Esophagus (tissue), 2 donors: Measurements from ENCODE around the gene DHRS9. TPM values are rescaled to one million over a fixed set of nuclear protein-coding genes. Genes with fewer than 3 reads are reported as not detected.

ENCODE experiments used
- H3K27ac ChIP-seq, 2 donors: one replicate each; pipeline ENCODE4 v1.5.1; 2013; ENCODE audit warnings: low read depth in 2 of 2, mild to moderate bottlenecking in 2 of 2, inconsistent platforms in 1 of 2, low read length in 1 of 2, moderate library complexity in 1 of 2
- H3K27me3 ChIP-seq, 2 donors: one replicate each; pipeline ENCODE4 v1.6.1; 2013; ENCODE audit warnings: low read length in 2 of 2, control low read depth in 1 of 2, mild to moderate bottlenecking in 1 of 2; ENCODE audit not compliant: insufficient read depth in 2 of 2, control insufficient read depth in 1 of 2
- H3K36me3 ChIP-seq, 2 donors: one replicate each; pipeline ENCODE4 v1.6.1; 2013; ENCODE audit warnings: low read length in 1 of 2; ENCODE audit not compliant: control insufficient read depth in 2 of 2, insufficient read depth in 2 of 2
- H3K4me1 ChIP-seq, 2 donors: one replicate each; pipeline ENCODE4 v1.6.1; 2013; ENCODE audit warnings: low read length in 1 of 2; ENCODE audit not compliant: control insufficient read depth in 2 of 2, insufficient read depth in 2 of 2
- H3K4me3 ChIP-seq, 2 donors: one replicate each; pipeline ENCODE4 v1.5.1; 2013; ENCODE audit warnings: low read length in 2 of 2, mild to moderate bottlenecking in 2 of 2, low read depth in 1 of 2, moderate library complexity in 1 of 2
- H3K9me3 ChIP-seq, 2 donors: one replicate each; pipeline ENCODE4 v1.6.1; 2013; ENCODE audit warnings: mild to moderate bottlenecking in 2 of 2, low read depth in 1 of 2, low read length in 1 of 2, moderate library complexity in 1 of 2; ENCODE audit not compliant: control insufficient read depth in 2 of 2, insufficient read depth in 1 of 2
- WGBS, 2 donors: extraction: QIAGEN DNeasy Blood & Tissue Kit; methylation state at CpG; one replicate each; pipeline ENCODE4 v1.1.7; 2013; 5-methylcytosine and 5-hydroxymethylcytosine counted together
- polyA plus RNA-seq, 2 donors: library from polyadenylated mRNA; stranded (reverse); fragments of 200-250 nt; gene quantifications; one replicate each; pipeline ENCODE4 v1.2.3, GENCODE V29; 2013
- donor health status: healthy with polysubstance abuse.
- donor health status: Bipolar disorder and iron deficiency.

DHRS9 gene
- 10 to 100 TPM in 1 of 2 donors, 1 to 10 TPM in 1; 9.2 to 33.4 TPM for polyA plus RNA-seq

- no peaks in the 10 kb centered on the region for H3K36me3 ChIP-seq
- no peaks in the 10 kb centered on the region for H3K9me3 ChIP-seq
- H3K4me3 ChIP-seq = peak within 1 kb of the TSS in 1 of 2 donors; percentile 41
- peaks cover 0 to 3% of the 10 kb centered on the region in 2 donors for H3K27me3 ChIP-seq
- H3K4me1 ChIP-seq = no peaks in the 10 kb centered on the region
- H3K27ac ChIP-seq = no peak within 1 kb of the TSS
- 44 to 55% methylated on average over 5 of the region's 5 CpGs for WGBS, 2 donors
Measured at GRCh38 chr2:169069341-169069740, at the start of gene DHRS9. Gene DHRS9 (plus strand): TSS chr2:169069563. CDS start chr2:169081582, 12,019 bp downstream.

GRCh38 chr2:169023161-169023560 lies 46.2 kb upstream of the DHRS9 start:
- 64 to 66% methylated on average over 3 of the region's 3 CpGs for WGBS, 2 donors
- Histone ChIP-seq H3K27ac (no peak overlapping the region), H3K4me3 (no peak overlapping the region), H3K4me1 (no peaks in the 10 kb centered on the region), H3K27me3 (no peaks in the 10 kb centered on the region), H3K36me3 (no peaks in the 10 kb centered on the region), H3K9me3 (no peaks in the 10 kb centered on the region)

- H3K27me3 ChIP-seq = no peaks in the 10 kb centered on the region
- no peaks in the 10 kb centered on the region for H3K9me3 ChIP-seq
- no peaks in the 10 kb centered on the region for H3K4me1 ChIP-seq
- no peak overlapping the region for H3K27ac ChIP-seq
- H3K4me3 ChIP-seq = no peak overlapping the region
- WGBS, 2 donors = 48 to 64% methylated on average over 1 of the region's 1 CpG
- no peaks in the 10 kb centered on the region for H3K36me3 ChIP-seq
Measured at GRCh38 chr2:169026056-169026455, 43.3 kb upstream of the DHRS9 start.

GRCh38 chr2:169027234-169027633 lies 42.1 kb upstream of the DHRS9 start:
- Histone ChIP-seq H3K27ac (no peak overlapping the region), H3K4me3 (no peak overlapping the region), H3K4me1 (no peaks in the 10 kb centered on the region), H3K27me3 (no peaks in the 10 kb centered on the region), H3K9me3 (no peaks in the 10 kb centered on the region), H3K36me3 (no peaks in the 10 kb centered on the region)
- 85 to 87% methylated on average over 3 of the region's 3 CpGs for WGBS, 2 donors

- no peaks in the 10 kb centered on the region for H3K9me3 ChIP-seq
- no peak overlapping the region for H3K27ac ChIP-seq
- H3K4me1 ChIP-seq = no peaks in the 10 kb centered on the region
- no peak overlapping the region for H3K4me3 ChIP-seq
- WGBS, 2 donors = 79 to 81% methylated on average over 5 of the region's 5 CpGs
- H3K36me3 ChIP-seq = no peaks in the 10 kb centered on the region
- H3K27me3 ChIP-seq = no peaks in the 10 kb centered on the region
Measured at GRCh38 chr2:169029341-169029740, 40.0 kb upstream of the DHRS9 start.

GRCh38 chr2:169031202-169031601 lies 38.2 kb upstream of the DHRS9 start, which contains the start of gene ABCB11:
Gene ABCB11 (minus strand): TSS chr2:169031324. CDS start chr2:169018125, 13,199 bp downstream.
- Histone ChIP-seq H3K4me1 (no peaks in the 10 kb centered on the region), H3K36me3 (no peaks in the 10 kb centered on the region), H3K4me3 (no peak within 1 kb of the TSS), H3K9me3 (peaks cover 0 to 3% of the 10 kb centered on the region in 2 donors), H3K27me3 (no peaks in the 10 kb centered on the region), H3K27ac (no peak within 1 kb of the TSS)
- 70 to 74% methylated on average over 3 of the region's 3 CpGs for WGBS, 2 donors

- no peak overlapping the region for H3K27ac ChIP-seq
Measured at GRCh38 chr2:169034256-169034655, 35.1 kb upstream of the DHRS9 start.

GRCh38 chr2:169034984-169035544 lies 34.3 kb upstream of the DHRS9 start:
- Histone ChIP-seq H3K36me3 (no peaks in the 10 kb centered on the region), H3K27ac (no peak overlapping the region), H3K4me3 (no peak overlapping the region)

More at GRCh38 chr2:169034256-169034655, 35.1 kb upstream of the DHRS9 start:
- Histone ChIP-seq H3K4me3 (no peak overlapping the region), H3K9me3 (peaks cover 0 to 3% of the 10 kb centered on the region in 2 donors), H3K27me3 (no peaks in the 10 kb centered on the region), H3K4me1 (no peaks in the 10 kb centered on the region), H3K36me3 (no peaks in the 10 kb centered on the region)
- WGBS, 2 donors = 37 to 48% methylated on average over 1 of the region's 1 CpG

GRCh38 chr2:169035887-169036286 lies 33.5 kb upstream of the DHRS9 start:
- Histone ChIP-seq H3K4me3 (no peak overlapping the region), H3K4me1 (no peaks in the 10 kb centered on the region), H3K27ac (peak overlapping the region in 1 of 2 donors; percentile 55), H3K9me3 (peaks cover 0 to 3% of the 10 kb centered on the region in 2 donors), H3K27me3 (no peaks in the 10 kb centered on the region), H3K36me3 (no peaks in the 10 kb centered on the region)
- WGBS, 2 donors = 88 to 94% methylated on average over 1 of the region's 1 CpG

More at GRCh38 chr2:169034984-169035544, 34.3 kb upstream of the DHRS9 start:
- H3K9me3 ChIP-seq = peaks cover 0 to 3% of the 10 kb centered on the region in 2 donors
- no peaks in the 10 kb centered on the region for H3K27me3 ChIP-seq
- no peaks in the 10 kb centered on the region for H3K4me1 ChIP-seq
